GM12874 (cell line): ENCODE data around the gene GRID2.

ENCODE experiments used
- TF ChIP-seq, protein P1 (sequence below): IDR thresholded peaks from 2 replicates; pipeline ENCODE4 v1.5.1; 2011; ENCODE audit warnings: low read depth, mild to moderate bottlenecking, control low read depth, low read length, moderate library complexity; ENCODE audit not compliant: insufficient read depth

GRID2 gene

DNA sequence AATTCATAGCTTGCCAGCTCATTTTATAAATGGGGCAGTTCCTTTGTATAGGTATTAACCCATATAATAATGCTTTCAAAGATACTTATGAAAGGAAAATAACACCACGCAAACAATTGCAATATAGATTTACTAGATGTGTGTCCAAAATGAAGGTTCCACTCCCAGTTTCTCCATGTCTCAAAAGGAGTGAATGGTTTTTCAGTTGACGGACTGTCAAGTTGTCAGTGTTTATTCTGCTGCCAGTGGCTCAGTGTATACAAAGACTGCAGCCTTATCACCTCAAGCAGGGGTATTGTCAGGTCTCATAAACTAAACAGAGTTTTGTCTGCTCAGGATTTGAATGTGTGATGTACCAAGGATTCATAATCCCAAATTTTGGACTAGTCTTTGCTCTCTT, 939.5 kb downstream of the GRID2 start:
- TF ChIP-seq, protein P1, sequence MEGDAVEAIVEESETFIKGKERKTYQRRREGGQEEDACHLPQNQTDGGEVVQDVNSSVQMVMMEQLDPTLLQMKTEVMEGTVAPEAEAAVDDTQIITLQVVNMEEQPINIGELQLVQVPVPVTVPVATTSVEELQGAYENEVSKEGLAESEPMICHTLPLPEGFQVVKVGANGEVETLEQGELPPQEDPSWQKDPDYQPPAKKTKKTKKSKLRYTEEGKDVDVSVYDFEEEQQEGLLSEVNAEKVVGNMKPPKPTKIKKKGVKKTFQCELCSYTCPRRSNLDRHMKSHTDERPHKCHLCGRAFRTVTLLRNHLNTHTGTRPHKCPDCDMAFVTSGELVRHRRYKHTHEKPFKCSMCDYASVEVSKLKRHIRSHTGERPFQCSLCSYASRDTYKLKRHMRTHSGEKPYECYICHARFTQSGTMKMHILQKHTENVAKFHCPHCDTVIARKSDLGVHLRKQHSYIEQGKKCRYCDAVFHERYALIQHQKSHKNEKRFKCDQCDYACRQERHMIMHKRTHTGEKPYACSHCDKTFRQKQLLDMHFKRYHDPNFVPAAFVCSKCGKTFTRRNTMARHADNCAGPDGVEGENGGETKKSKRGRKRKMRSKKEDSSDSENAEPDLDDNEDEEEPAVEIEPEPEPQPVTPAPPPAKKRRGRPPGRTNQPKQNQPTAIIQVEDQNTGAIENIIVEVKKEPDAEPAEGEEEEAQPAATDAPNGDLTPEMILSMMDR: no peak

GRCh38 chr4:93261207-93261606, 957.4 kb downstream of the GRID2 start:
- TF ChIP-seq, protein P1: no peak

DNA sequence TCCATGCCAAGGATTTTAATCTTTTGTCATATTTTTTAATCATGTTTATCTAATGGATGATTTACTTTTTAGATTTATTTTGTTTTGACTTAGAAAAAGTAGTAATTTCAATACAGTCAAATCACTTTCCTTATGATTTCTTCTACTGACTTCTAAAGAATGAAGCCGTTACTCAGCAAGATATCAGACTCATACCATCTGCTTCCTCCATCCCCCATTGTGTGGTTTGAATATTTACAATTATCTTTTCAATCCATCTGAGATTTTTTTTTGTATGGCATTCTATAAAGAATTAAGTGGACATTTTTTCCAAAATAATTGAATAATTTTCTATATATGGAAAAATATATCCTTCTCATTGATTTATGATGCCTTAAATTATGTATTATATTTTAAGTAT, 959.4 kb downstream of the GRID2 start:
- TF ChIP-seq, protein P1: no peak

DNA sequence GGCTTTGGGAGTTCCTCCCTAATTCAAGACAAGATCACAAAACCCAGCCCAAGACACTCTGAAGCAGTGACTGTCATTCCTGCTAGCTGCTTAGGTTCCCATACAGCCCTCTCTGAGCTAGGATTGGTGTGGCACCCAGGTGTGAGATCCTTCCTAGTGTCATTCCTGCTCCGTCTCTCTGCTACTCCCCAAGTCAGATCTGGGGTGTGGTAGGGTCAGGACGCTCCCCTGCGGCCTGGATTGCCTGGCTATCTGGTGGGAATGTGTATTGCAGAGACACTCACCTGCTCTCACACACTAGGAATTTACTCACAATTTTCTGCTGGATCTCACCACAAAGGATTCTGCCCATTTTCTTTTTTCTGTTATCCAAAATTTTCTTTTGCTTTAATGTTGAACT, 964.0 kb downstream of the GRID2 start:
- TF ChIP-seq, protein P1: no peak

DNA sequence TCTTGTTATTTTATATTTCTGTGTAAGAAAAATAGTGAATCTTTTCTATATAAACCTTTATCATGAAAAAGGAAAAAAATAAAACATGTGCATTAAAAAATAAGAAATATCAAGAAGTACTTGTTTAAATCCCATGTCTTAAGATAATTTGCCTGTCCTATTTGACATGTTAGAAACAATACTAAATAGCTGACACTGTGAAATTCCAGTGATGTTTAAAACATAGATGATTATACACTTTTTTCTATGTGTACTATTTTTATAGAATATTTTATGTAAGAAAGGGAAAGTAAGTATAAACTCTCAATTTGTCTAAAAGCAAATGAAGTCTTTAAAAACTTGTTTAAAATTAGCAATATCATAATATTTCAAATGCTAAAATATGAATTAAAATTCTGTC, 981.6 kb downstream of the GRID2 start:
- TF ChIP-seq, protein P1: no peak

DNA sequence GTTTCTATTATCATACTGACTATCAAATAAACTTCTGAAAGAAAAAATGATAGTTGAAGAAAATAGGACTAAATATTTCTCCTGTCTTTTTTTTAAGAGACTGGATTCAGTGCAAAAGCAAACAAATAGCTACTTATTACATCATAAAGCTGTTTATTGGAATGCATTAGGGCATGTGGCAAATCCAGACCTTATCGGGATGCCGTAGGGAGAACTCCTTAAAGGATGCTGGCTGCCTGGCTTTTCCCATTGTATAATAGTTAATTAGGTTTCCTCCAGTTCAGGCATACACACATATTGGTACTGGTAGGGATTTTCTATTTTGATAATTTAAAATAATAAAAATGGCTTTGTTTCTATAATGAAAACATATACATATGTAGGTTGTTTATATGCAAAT, 985.5 kb downstream of the GRID2 start:
- TF ChIP-seq, protein P1: no peak

- TF ChIP-seq, protein P1: no peak
These were observed 986.1 kb downstream of the GRID2 start for GRCh38 chr4:93289831-93290230.

DNA sequence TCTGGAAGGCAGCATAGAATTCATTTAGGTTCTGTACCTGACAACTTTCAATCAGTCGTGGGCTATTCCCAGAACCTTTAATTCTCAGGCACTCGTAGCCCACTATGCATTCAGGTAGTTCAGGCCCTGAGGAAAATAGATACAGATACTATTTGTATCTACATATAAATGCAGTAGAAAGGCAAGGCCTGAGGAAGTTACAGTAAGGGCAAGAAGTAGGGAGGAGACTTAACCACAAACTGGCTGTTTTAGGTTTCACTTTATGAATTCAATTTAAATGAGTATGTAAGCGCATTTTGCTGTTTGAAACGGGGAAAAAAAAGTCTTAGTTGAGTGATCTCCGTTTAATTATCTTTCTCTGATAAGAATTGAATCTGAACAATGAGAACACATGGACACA, 995.4 kb downstream of the GRID2 start:
- TF ChIP-seq, protein P1: no peak
